Caco-2 (cell line): ENCODE results near the gene LTB4R. TPM values are rescaled to one million over a fixed set of nuclear protein-coding genes. Genes with fewer than 3 reads are reported as not detected.

Experiments used
- BruUV-seq: library from RNA; stranded (reverse); fragments of 400-500 nt; replicated peaks from 2 replicates; lab custom pipeline; 2021; lab: Mats Ljungman, UMichigan
- CTCF ChIA-PET: fragments of 300-600 bp; sonication (Branson Sonifier 250); formaldehyde crosslinking; loops from one replicate; lab custom pipeline; 2022; ENCODE audit warnings: antibody characterized with exemption; lab: Charles Lee
- POLR2A ChIA-PET: fragments of 300-600 bp; sonication (Branson Sonifier 250); formaldehyde crosslinking; loops from one replicate; lab custom pipeline; 2022; ENCODE audit warnings: antibody characterized with exemption; lab: Charles Lee
- DNase-seq, 2 experiments: peaks; one replicate each; pipeline versions ENCODE4 v3.0.0 to v3.0.0-alpha.2; 2020 to 2022
- H3K27me3 ChIP-seq: replicated peaks from 2 replicates; pipeline ENCODE4 v1.6.0; 2011; ENCODE audit warnings: low read length; ENCODE audit not compliant: control insufficient read depth, insufficient read depth
- H3K36me3 ChIP-seq: 2 replicates; pipeline ENCODE4 v1.5.1; 2011; ENCODE audit warnings: low read length; ENCODE audit not compliant: control insufficient read depth, insufficient read depth
- H3K4me1 ChIP-seq: fragments of 250-450 bp; sonication (Bioruptor Pico); 2 replicates; pipeline ENCODE4 v1.5.1; 2020; ENCODE audit warnings: mild to moderate bottlenecking
- H3K4me3 ChIP-seq: 2 replicates; pipeline ENCODE4 v1.5.1; 2011; ENCODE audit warnings: low read depth, mild to moderate bottlenecking, control low read depth, low read length
- H3K9me3 ChIP-seq: fragments of 250-450 bp; sonication (Bioruptor Pico); 2 replicates; pipeline ENCODE4 v1.5.1; 2020; ENCODE audit warnings: mild to moderate bottlenecking, moderate library complexity
- H3K27ac Mint-ChIP-seq: one replicate; pipeline ENCODE4 v1.8.0; 2022; ENCODE audit warnings: mixed read lengths; ENCODE audit not compliant: unreplicated experiment
- H3K27me3 Mint-ChIP-seq: one replicate; pipeline ENCODE4 v1.8.0; 2022; ENCODE audit warnings: mixed read lengths; ENCODE audit not compliant: insufficient read depth, unreplicated experiment
- H3K36me3 Mint-ChIP-seq: one replicate; pipeline ENCODE4 v1.8.0; 2022; ENCODE audit warnings: mild to moderate bottlenecking, mixed read lengths; ENCODE audit not compliant: insufficient read depth, unreplicated experiment
- H3K4me1 Mint-ChIP-seq: one replicate; pipeline ENCODE4 v1.8.0; 2022; ENCODE audit warnings: low read depth, mixed read lengths; ENCODE audit not compliant: unreplicated experiment
- H3K4me3 Mint-ChIP-seq: one replicate; pipeline ENCODE4 v1.8.0; 2022; ENCODE audit warnings: mild to moderate bottlenecking, moderate library complexity, mixed read lengths; ENCODE audit not compliant: unreplicated experiment
- H3K9me3 Mint-ChIP-seq: one replicate; pipeline ENCODE4 v1.8.0; 2022; ENCODE audit warnings: mixed read lengths; ENCODE audit not compliant: unreplicated experiment
- intact Hi-C: fragments of 100-400 bp; cut with micrococcal nuclease; formaldehyde crosslinking; loops from one replicate; pipeline ENCODE4 v1.10.0; 2022; ENCODE audit not compliant: unreplicated experiment
- total RNA-seq: library from RNA; stranded (reverse); gene quantifications from 2 replicates; pipeline ENCODE4 v1.2.3, GENCODE V29; 2022
- TF ChIP-seq, protein P1 (sequence below), 2 experiments: fragments of 200-600 bp in 1 of 2; IDR thresholded peaks; 1 replicate in 1 of 2; 2 replicates in 1 of 2; pipeline versions ENCODE4 v1.5.1 to v1.8.0; 2011 to 2022; ENCODE audit warnings: antibody characterized with exemption in 1 of 2, control low read depth in 1 of 2, inconsistent platforms in 1 of 2, low read depth in 1 of 2, low read length in 1 of 2, mild to moderate bottlenecking in 1 of 2, moderate library complexity in 1 of 2; ENCODE audit not compliant: insufficient read depth in 1 of 2, severe bottlenecking in 1 of 2, unreplicated experiment in 1 of 2

LTB4R gene
- total RNA-seq, 1 experiment from 2014 or later, result 7.8 TPM

DNA sequence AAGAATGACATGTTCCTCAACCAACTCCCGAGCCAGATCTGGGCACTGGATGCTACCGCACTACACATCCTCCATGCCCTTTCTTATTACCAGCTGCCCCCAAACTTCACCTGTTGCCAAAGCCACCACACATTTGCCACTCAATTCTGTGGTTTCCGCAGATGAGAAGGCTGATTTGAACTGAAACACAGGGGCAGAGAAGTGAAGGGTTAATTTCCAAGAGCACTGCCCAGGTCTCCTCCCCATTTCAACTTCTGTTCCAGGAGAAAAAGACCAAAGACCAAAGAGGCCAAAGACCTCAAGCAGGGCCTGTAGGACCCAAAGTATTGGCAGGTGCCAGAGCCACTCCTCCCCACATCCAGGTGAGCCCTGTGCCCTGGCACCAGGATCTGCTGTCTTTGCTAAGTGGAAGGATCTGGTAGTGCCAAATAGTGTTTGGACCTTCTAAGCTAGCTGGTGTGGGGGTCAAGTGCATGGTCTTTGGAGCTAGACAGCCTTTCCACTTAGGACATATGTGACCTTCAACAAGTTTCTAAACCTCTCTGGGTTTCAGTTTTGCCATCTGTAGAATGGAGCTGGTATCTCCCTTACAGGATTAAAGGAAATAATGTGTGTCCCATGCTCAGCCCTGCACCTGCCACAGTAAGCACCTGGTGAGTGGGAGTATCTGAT is 19.7 kb upstream of the LTB4R start:
- Histone ChIP-seq H3K36me3 (peaks cover 3% of the 10 kb centered on the region), H3K4me1 (no peaks in the 10 kb centered on the region; the same call in 1 of the 2 replicates), H3K9me3 (no peaks in the 10 kb centered on the region), H3K27me3 (no peaks in the 10 kb centered on the region), H3K4me3 (no peak overlapping the region)
- no peaks in the 10 kb centered on the region for H3K27me3 Mint-ChIP-seq
- POLR2A ChIA-PET, result no interaction called here
- BruUV-seq, result no TSS peak
- H3K4me1 Mint-ChIP-seq, result no peaks in the 10 kb centered on the region
- TF ChIP-seq, protein P1, sequence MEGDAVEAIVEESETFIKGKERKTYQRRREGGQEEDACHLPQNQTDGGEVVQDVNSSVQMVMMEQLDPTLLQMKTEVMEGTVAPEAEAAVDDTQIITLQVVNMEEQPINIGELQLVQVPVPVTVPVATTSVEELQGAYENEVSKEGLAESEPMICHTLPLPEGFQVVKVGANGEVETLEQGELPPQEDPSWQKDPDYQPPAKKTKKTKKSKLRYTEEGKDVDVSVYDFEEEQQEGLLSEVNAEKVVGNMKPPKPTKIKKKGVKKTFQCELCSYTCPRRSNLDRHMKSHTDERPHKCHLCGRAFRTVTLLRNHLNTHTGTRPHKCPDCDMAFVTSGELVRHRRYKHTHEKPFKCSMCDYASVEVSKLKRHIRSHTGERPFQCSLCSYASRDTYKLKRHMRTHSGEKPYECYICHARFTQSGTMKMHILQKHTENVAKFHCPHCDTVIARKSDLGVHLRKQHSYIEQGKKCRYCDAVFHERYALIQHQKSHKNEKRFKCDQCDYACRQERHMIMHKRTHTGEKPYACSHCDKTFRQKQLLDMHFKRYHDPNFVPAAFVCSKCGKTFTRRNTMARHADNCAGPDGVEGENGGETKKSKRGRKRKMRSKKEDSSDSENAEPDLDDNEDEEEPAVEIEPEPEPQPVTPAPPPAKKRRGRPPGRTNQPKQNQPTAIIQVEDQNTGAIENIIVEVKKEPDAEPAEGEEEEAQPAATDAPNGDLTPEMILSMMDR (IDR thresholded peaks at IDR 0.05; ENCODE audit: insufficient read depth in 1 of 2, low read depth in 1 of 2, low read length in 1 of 2, severe bottlenecking in 1 of 2, unreplicated experiment in 1 of 2), result no peak
- H3K36me3 Mint-ChIP-seq, result peaks cover 20% of the 10 kb centered on the region
- H3K4me3 Mint-ChIP-seq, result no peak overlapping the region
- DNase-seq, result no peak
- CTCF ChIA-PET, result interaction anchor here (0.9 to 1.5 kb wide), 2 partner anchors 20 to 223 kb away, joined by 3 read pairs; partner anchors contain the start of gene RABGGTA
- no peak overlapping the region for H3K27ac Mint-ChIP-seq
- no peaks in the 10 kb centered on the region for H3K9me3 Mint-ChIP-seq
- intact Hi-C loops, result no loop called here

DNA sequence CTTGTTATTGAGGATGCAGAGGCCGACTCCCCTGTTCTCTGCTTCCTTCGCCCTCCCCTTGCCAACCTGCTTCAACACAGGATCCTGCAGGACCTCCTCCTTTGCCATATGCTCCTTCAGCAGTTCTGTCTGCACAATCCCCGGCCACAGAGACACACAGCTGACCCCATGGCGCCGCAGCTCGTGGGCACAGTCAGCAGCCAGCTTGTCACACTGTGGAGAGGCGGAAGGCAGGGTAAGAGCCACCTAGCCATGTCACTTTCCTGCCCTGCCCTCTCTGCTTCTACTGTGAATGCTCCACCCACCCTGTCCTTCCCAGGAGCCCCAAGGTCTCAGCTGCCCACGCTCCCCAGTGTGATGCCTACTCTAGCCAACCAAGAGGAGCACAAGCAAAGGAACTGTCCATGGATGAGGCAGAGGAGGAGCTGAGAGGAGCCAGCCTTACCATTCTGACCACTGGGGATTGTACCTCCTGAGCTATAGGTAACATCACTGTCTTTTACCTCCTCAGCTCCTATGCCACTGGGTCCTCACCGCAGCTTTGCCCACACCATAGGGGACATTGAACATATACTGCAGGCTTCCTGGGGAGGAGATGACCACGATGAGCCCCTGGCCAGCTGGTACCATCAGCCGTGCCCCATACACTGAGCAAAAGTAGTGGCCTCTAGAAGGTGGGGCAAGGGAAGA is 19.0 kb upstream of the LTB4R start:
- POLR2A ChIA-PET, result no interaction called here
- H3K36me3 Mint-ChIP-seq, result peaks cover 24% of the 10 kb centered on the region
- intact Hi-C loops, result no loop called here

DNA sequence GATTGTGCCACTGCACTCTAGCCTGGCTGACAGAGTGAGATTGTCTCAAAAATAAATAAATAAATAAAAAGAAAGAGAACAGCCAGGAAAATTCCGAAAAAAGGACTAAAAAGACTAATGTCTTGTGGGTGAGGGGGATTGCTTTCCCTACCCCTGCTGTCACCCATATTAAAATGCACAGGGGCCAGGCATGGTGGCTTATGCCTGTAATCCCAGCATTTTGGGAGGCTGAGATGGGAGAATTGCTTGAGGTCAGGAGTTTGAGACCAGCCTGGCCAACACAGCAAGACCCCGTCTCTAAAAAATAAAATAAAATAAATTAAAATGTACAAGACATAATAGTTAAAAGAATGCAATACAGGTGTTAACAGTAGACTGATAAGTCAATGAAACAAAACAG is 17.8 kb upstream of the LTB4R start:
- BruUV-seq, result no TSS peak
- intact Hi-C loops, result no loop called here

More for the DNA sequence above, 19.0 kb upstream of the LTB4R start:
- Histone ChIP-seq H3K4me3 (no peak overlapping the region), H3K36me3 (peaks cover 3% of the 10 kb centered on the region), H3K27me3 (no peaks in the 10 kb centered on the region), H3K9me3 (no peaks in the 10 kb centered on the region), H3K4me1 (no peaks in the 10 kb centered on the region; the same call in 1 of the 2 replicates)
- H3K4me1 Mint-ChIP-seq, result peaks cover 2% of the 10 kb centered on the region
- no TSS peak for BruUV-seq
- no peak for DNase-seq
- H3K9me3 Mint-ChIP-seq, result no peaks in the 10 kb centered on the region
- no peak overlapping the region for H3K4me3 Mint-ChIP-seq
- CTCF ChIA-PET, result interaction anchor here (0.6 to 1.5 kb wide), 4 partner anchors 21 to 224 kb away, joined by 3 to 5 read pairs (median 3); partner anchors contain the start of genes RABGGTA and TINF2
- H3K27ac Mint-ChIP-seq, result no peak overlapping the region
- TF ChIP-seq, protein P1 (IDR thresholded peaks at IDR 0.05; ENCODE audit: insufficient read depth in 1 of 2, low read depth in 1 of 2, low read length in 1 of 2, severe bottlenecking in 1 of 2, unreplicated experiment in 1 of 2), result no peak
- H3K27me3 Mint-ChIP-seq, result no peaks in the 10 kb centered on the region

More for the DNA sequence above, 17.8 kb upstream of the LTB4R start:
- ChIA-PET POLR2A (no interaction called here), CTCF (interaction anchor here (1.2 to 1.5 kb wide), 2 partner anchors 22 to 51 kb away, joined by 3 to 5 read pairs; partner anchors contain the start of genes RABGGTA and TINF2)
- no peak for DNase-seq
- Mint-ChIP-seq H3K36me3 (peaks cover 24% of the 10 kb centered on the region), H3K9me3 (no peaks in the 10 kb centered on the region), H3K4me3 (no peak overlapping the region), H3K27ac (no peak overlapping the region), H3K4me1 (peaks cover 9% of the 10 kb centered on the region), H3K27me3 (no peaks in the 10 kb centered on the region)
- H3K4me3 ChIP-seq, result no peak overlapping the region
- H3K9me3 ChIP-seq, result no peaks in the 10 kb centered on the region
- H3K4me1 ChIP-seq, result peaks cover under 1% of the 10 kb centered on the region
- no peaks in the 10 kb centered on the region for H3K27me3 ChIP-seq
- peaks cover 3% of the 10 kb centered on the region for H3K36me3 ChIP-seq
- TF ChIP-seq, protein P1 (IDR thresholded peaks at IDR 0.05; ENCODE audit: insufficient read depth in 1 of 2, low read depth in 1 of 2, low read length in 1 of 2, severe bottlenecking in 1 of 2, unreplicated experiment in 1 of 2), result no peak
